GM19238 (cell line): Measurements from ENCODE around the gene BRF1.

Experiments used
- DNase-seq: peaks from one replicate; pipeline ENCODE4 v3.0.0; 2011; ENCODE audit warnings: low spot score; ENCODE audit not compliant: insufficient read length

BRF1 gene

GRCh38 chr14:105211086-105211757 is 89.6 kb downstream of the BRF1 start:
- DNase-seq = no peak

GRCh38 chr14:105210266-105211025 is 90.4 kb downstream of the BRF1 start:
- no peak for DNase-seq

DNA sequence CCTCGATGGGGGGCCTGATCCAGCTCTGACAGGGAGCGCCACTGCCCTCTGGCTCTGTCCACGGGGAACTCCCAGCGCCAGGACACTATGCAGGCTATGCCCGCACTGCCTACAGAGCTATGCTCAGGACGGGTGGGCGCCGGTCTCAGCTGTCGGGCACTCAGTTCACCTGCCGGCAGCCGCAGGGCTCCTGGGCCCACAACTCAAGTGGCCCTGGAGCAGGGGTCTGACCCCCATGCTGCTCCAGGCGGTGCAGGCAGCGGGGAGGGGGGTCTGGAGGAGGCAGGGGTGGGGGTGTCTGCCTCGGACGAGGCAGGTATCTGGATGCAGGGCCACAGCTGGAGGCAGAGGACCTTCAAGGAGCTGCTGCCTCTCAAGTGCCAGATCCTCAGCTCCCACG is 91.2 kb downstream of the BRF1 start:
- no peak for DNase-seq

- DNase-seq = no peak
Measured at GRCh38 chr14:105209091-105209490, 91.7 kb downstream of the BRF1 start.

GRCh38 chr14:105208738-105209075 is 92.1 kb downstream of the BRF1 start:
- DNase-seq = no peak

- no peak for DNase-seq
Measured at GRCh38 chr14:105207996-105208737, 92.6 kb downstream of the BRF1 start.

DNA sequence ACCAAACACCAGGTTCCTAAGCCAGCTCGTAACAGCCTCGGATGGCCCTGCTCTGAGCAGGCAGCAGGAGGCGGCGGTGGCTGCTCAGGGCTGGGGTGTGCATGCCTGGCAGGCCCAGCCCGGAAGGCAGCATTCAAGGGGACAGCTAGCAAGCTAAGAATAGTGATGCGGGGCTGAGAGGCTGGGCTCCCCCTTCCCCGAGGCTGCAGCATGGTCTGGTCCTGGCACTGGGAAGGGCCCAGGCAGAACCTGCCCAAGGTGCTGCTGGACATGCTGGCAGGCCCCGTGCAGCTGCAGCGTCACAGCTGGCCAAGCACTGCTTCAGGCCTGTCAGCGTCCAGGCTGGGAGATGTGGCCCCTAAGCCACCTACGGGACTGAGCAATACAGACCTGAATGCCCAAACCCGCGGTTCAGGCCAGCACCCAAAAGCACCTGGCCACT is 93.3 kb downstream of the BRF1 start:
- no peak for DNase-seq

GRCh38 chr14:105206873-105207272 is 93.9 kb downstream of the BRF1 start:
- no peak for DNase-seq

DNA sequence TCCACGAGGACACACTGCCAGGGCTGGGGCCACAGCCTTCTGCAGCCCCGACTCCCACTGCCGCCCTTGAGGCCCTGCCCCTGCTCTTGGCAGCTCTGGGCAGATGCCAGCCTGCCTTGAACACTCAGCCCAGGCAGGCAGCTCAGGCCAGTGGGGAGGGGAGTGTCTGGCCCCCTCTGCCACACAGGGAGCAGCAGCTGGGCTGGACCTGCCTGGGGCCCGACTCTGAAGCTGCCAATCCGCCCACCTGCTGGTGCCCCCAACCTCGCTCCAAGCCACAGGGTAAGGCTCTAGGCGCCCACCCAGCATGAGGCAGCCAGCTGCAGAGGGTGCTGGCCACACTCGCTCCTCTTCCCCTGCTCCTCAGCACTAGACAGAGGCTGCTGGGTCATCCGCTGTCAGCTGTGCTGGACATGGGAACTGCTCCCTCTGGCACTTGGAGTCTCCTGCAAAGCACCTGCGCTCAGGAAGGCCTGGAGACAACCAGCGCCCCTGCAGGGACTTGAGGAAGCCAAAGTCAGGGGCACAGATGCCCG is 95.1 kb downstream of the BRF1 start:
- DNase-seq = no peak

- no peak for DNase-seq
Measured at GRCh38 chr14:105204931-105205672, 95.7 kb downstream of the BRF1 start.

GRCh38 chr14:105204206-105204930 is 96.4 kb downstream of the BRF1 start:
- no peak for DNase-seq

GRCh38 chr14:105203701-105204100 is 97.1 kb downstream of the BRF1 start:
- no peak for DNase-seq

GRCh38 chr14:105203057-105203531 is 97.7 kb downstream of the BRF1 start:
- peak; percentile 80 for DNase-seq

GRCh38 chr14:105201925-105202513 is 98.8 kb downstream of the BRF1 start:
- no peak for DNase-seq

DNA sequence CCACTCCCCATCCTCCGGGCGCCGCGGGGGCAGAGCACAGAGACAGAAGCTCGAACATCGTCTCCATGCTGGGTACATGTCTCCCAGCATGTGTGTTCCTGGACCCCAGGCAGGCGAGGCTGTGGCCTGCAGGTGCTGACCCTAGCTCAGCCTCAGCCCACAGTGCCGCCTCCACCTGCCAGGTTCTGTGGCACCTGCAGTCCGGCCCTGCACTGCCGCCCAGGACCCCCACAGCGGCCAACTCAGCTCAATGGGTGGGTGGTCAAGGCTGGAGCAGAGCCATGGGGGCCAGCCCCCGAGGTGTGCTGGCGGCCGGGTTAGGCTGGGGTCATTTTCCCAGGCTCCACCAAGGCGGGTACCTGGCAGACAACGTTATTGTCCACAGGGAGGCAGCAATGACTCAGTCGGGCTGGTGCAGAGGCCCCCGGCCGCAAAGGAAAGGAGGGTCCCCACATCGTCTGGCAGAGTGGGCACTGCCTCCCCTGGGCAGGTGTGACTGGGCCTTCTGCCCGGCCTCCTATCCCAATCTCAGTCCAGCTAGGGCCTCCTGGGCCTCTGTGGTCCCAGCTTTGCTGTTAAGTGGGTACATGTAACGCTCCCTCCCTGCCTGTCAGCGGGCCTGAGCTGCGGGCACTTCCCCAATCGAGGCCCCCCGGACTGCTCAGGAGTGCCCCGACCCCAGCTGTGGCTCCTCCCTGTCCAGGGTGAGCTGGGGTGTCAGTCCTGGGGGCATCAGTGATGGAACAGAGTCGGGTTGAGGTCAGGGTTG is 99.5 kb downstream of the BRF1 start:
- no peak for DNase-seq

DNA sequence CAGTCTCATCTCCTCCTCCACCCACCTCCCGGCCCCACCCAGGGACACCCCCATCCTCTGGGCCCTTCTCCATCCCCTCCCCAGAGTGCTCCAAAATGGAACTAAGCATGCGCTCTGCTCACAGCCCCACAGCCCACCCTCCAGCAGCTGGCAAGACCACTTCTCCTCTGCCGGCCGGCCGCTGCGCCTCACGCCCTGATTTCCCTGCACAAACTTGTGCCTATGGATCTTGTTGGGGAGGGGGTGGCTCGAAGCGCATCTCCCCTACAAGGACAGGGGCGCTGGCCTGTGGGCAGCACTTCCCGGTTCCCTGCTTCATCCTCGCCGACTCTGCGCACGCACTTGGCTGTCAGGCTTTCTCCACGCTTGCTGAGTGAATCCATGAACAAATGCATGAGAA is 100.2 kb downstream of the BRF1 start:
- DNase-seq = no peak

DNA sequence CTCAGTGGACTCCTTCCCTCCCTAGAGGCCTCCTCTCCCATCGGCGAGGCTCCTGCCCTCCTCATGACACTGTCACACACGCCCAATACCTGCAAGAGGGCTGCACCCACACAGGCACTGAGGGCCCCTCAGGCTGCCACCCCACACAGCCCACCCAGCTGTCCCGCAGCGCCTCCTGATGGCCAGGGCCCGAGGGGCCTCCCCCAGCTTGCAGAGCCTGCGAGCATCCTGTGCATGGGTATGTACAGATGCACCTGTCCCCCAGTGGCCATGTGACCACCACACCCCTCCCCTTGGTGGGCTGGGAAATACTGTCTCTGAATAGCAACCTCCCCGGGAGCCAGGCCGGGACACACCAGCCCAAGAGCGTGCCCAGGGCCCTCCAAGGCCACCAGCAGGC is 100.7 kb downstream of the BRF1 start:
- no peak for DNase-seq

GRCh38 chr14:105199093-105199492 is 101.7 kb downstream of the BRF1 start:
- no peak for DNase-seq

DNA sequence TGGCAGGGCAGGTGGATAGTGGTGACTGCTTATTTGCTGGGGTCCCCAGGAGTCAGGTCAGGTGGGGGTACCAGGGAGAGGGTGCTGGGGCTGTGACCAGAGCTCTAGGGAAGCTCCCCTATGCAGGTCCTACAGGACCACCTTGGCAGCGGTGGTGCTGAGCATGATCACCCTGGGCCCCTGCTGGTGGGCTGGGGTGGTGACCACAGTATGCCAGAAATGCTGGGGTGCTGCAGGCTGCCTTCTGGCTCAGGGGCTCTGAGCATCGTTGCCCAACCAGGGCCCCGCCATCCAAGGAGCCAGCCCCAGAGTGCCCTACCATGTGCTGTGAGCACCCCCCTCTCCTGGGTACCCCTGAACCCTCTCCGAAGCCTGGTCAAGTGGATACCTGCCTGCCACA is 102.2 kb downstream of the BRF1 start:
- DNase-seq = no peak
